H1 (cell line): ENCODE results near the gene FAM76A. TPM values are rescaled to one million over a fixed set of nuclear protein-coding genes. Genes with fewer than 3 reads are reported as not detected.

Experiments
- CTCF ChIA-PET: fragments of 300-600 bp; sonication (Branson Sonifier 250); formaldehyde crosslinking; loops from one replicate; lab custom pipeline; 2021; ENCODE audit not compliant: partially characterized antibody; lab: Charles Lee
- POLR2A ChIA-PET: fragments of 300-600 bp; sonication (Branson Sonifier 250); formaldehyde crosslinking; loops from one replicate; lab custom pipeline; 2021; ENCODE audit warnings: inconsistent platforms; ENCODE audit not compliant: partially characterized antibody; lab: Charles Lee
- DNase-seq, 2 experiments: peaks; one replicate each; pipeline versions ENCODE4 v3.0.0 to v3.0.0-alpha.2; 2010 to 2022; ENCODE audit warnings: low spot score in 2 of 2, low read depth in 1 of 2, mixed read lengths in 1 of 2
- FAIRE-seq: peaks from 2 replicates; lab custom pipeline; 2011; peaks lifted over from hg19 to GRCh38; lab: Jason Lieb, UNC
- H2AFZ ChIP-seq: 2 replicates; pipeline ENCODE4 v1.8.1; 2012; ENCODE audit warnings: low read length, inconsistent platforms
- H2AK5ac ChIP-seq: 2 replicates; pipeline ENCODE4 v1.6.1; 2013; ENCODE audit warnings: low read depth, low read length
- H2BK120ac ChIP-seq: replicated peaks from 2 replicates; pipeline ENCODE3; 2013; ENCODE audit warnings: low read depth, low read length, inconsistent platforms
- H2BK12ac ChIP-seq: 2 replicates; pipeline ENCODE4 v1.6.1; 2013; ENCODE audit warnings: low read depth, low read length
- H2BK15ac ChIP-seq: 2 replicates; pipeline ENCODE4 v1.6.1; 2013; ENCODE audit warnings: low read length
- H2BK20ac ChIP-seq: 2 replicates; pipeline ENCODE4 v1.6.1; 2013; ENCODE audit warnings: low read length
- H2BK5ac ChIP-seq: 2 replicates; pipeline ENCODE4 v1.6.1; 2013; ENCODE audit warnings: low read depth, low read length
- H3K14ac ChIP-seq: 2 replicates; pipeline ENCODE4 v1.6.1; 2013; ENCODE audit warnings: inconsistent platforms; ENCODE audit not compliant: insufficient read length
- H3K18ac ChIP-seq: 2 replicates; pipeline ENCODE4 v1.6.1; 2013; ENCODE audit warnings: low read length; ENCODE audit errors: extremely low read depth
- H3K23ac ChIP-seq: 2 replicates; pipeline ENCODE4 v1.6.1; 2013; ENCODE audit warnings: inconsistent platforms; ENCODE audit not compliant: insufficient read length
- H3K23me2 ChIP-seq: 2 replicates; pipeline ENCODE4 v1.6.1; 2013; ENCODE audit warnings: low read depth, low read length
- H3K27ac ChIP-seq: 2 replicates; pipeline ENCODE4 v1.6.1; 2011; ENCODE audit warnings: low read depth, low read length, inconsistent platforms
- H3K27me3 ChIP-seq, 4 experiments: replicated peaks in 1 of 4; 1 replicate in 1 of 4; 2 replicates in 3 of 4; pipeline versions ENCODE4 v1.6.1 to v1.8.1; 2011 to 2013; ENCODE audit warnings: low read length in 3 of 4, mild to moderate bottlenecking in 3 of 4, inconsistent platforms in 2 of 4, mixed read lengths in 2 of 4, moderate library complexity in 1 of 4; ENCODE audit not compliant: control insufficient read depth in 3 of 4, insufficient read depth in 3 of 4; ENCODE audit errors: extremely low read depth in 1 of 4
- H3K36me3 ChIP-seq, 4 experiments: 2 replicates each; pipeline versions ENCODE4 v1.6.1 to v1.8.1; 2011 to 2013; ENCODE audit warnings: mild to moderate bottlenecking in 4 of 4, low read length in 3 of 4, moderate library complexity in 2 of 4, control low read depth in 1 of 4, inconsistent platforms in 1 of 4; ENCODE audit not compliant: insufficient read depth in 4 of 4, control insufficient read depth in 2 of 4
- H3K4ac ChIP-seq: replicated peaks from 2 replicates; pipeline ENCODE3; 2013; ENCODE audit warnings: low read length, low read depth, mixed read lengths, inconsistent platforms; ENCODE audit not compliant: insufficient read length
- H3K4me1 ChIP-seq, 4 experiments: replicated peaks in 1 of 4; 1 replicate in 1 of 4; 2 replicates in 3 of 4; pipeline versions ENCODE4 v1.6.1 to v1.8.1; 2011 to 2013; ENCODE audit warnings: low read length in 3 of 4, inconsistent platforms in 2 of 4, mixed read lengths in 1 of 4; ENCODE audit not compliant: insufficient read depth in 4 of 4, control insufficient read depth in 3 of 4
- H3K4me2 ChIP-seq, 2 experiments: 2 replicates each; pipeline versions ENCODE4 v1.6.1 to v1.8.1; 2011 to 2013; ENCODE audit warnings: low read depth in 2 of 2, low read length in 2 of 2, control low read depth in 1 of 2, inconsistent platforms in 1 of 2, mild to moderate bottlenecking in 1 of 2; ENCODE audit not compliant: insufficient read depth in 1 of 2
- H3K4me3 ChIP-seq, 4 experiments: fragments of 200-600, 300-600 bp in 1 of 4; sonication (generic), shearing (Covaris generic), sonication (Bioruptor Twin) in 1 of 4; 2 replicates each; pipeline versions ENCODE4 v1.5.1 to v1.8.1; 2011 to 2016; ENCODE audit warnings: low read length in 4 of 4, low read depth in 3 of 4, control low read depth in 2 of 4, inconsistent platforms in 2 of 4, mild to moderate bottlenecking in 2 of 4, mixed read lengths in 1 of 4, moderate library complexity in 1 of 4; ENCODE audit not compliant: insufficient read depth in 2 of 4; ENCODE audit errors: extremely low read depth in 1 of 4
- H3K56ac ChIP-seq: replicated peaks from 2 replicates; pipeline ENCODE3; 2013; ENCODE audit warnings: low read depth, mild to moderate bottlenecking, mixed read lengths, low read length, inconsistent platforms; ENCODE audit not compliant: insufficient read length
- H3K79me1 ChIP-seq: 2 replicates; pipeline ENCODE4 v1.6.1; 2013; ENCODE audit warnings: low read depth, low read length, control low read depth
- H3K79me2 ChIP-seq, 2 experiments: 2 replicates each; pipeline versions ENCODE4 v1.6.1 to v1.8.1; 2012 to 2013; ENCODE audit warnings: low read length in 2 of 2, mild to moderate bottlenecking in 2 of 2, inconsistent platforms in 1 of 2; ENCODE audit not compliant: insufficient read depth in 2 of 2, control insufficient read depth in 1 of 2
- H3K9ac ChIP-seq, 4 experiments: replicated peaks in 1 of 4; 1 replicate in 1 of 4; 2 replicates in 3 of 4; pipeline versions ENCODE4 v1.6.1 to v1.8.1; 2011 to 2013; ENCODE audit warnings: low read depth in 3 of 4, low read length in 3 of 4, control low read depth in 2 of 4, mild to moderate bottlenecking in 2 of 4, moderate library complexity in 2 of 4, inconsistent platforms in 1 of 4; ENCODE audit errors: extremely low read depth in 1 of 4
- H3K9me3 ChIP-seq, 2 experiments: 2 replicates each; pipeline versions ENCODE4 v1.6.1 to v1.8.1; 2012 to 2013; ENCODE audit warnings: mild to moderate bottlenecking in 2 of 2, moderate library complexity in 2 of 2, control low read depth in 1 of 2, inconsistent platforms in 1 of 2, low read depth in 1 of 2, low read length in 1 of 2, mixed read lengths in 1 of 2; ENCODE audit not compliant: insufficient read depth in 2 of 2
- H4K20me1 ChIP-seq, 2 experiments: replicated peaks in 1 of 2; 2 replicates each; pipeline versions ENCODE3 to v1.8.1; 2011 to 2013; ENCODE audit warnings: inconsistent platforms in 2 of 2, low read length in 2 of 2, mild to moderate bottlenecking in 1 of 2; ENCODE audit not compliant: insufficient read depth in 2 of 2, control insufficient read depth in 1 of 2
- H4K5ac ChIP-seq: 2 replicates; pipeline ENCODE4 v1.6.1; 2013; ENCODE audit warnings: low read length, low read depth, mixed read lengths, inconsistent platforms; ENCODE audit not compliant: insufficient read length
- H4K8ac ChIP-seq: 2 replicates; pipeline ENCODE4 v1.8.0; 2013; ENCODE audit warnings: mild to moderate bottlenecking, moderate library complexity, low read length, inconsistent platforms; ENCODE audit not compliant: insufficient read depth; ENCODE audit errors: extremely low read depth
- H4K91ac ChIP-seq: replicated peaks from 2 replicates; pipeline ENCODE3; 2013; ENCODE audit warnings: low read length, mixed read lengths, inconsistent platforms; ENCODE audit not compliant: insufficient read length
- SP4 ChIP-seq: IDR thresholded peaks from 2 replicates; pipeline ENCODE4 v1.6.1; 2012; ENCODE audit warnings: low read length, inconsistent platforms
- WGBS, 2 experiments: shearing (Covaris generic) in 1 of 2; methylation state at CpG; one replicate each; pipeline versions ENCODE4 v1.1.6 to v1.1.7; 2013 to 2015; ENCODE audit warnings: low lambda C conversion rate in 2 of 2, mixed read lengths in 2 of 2, inconsistent platforms in 1 of 2, low coverage in 1 of 2, missing lambda C conversion rate in 1 of 2; ENCODE audit not compliant: insufficient replicate concordance in 2 of 2, insufficient coverage in 1 of 2, insufficient read length in 1 of 2; ENCODE audit errors: extremely low coverage in 1 of 2, missing lambda C conversion rate in 1 of 2; 5-methylcytosine and 5-hydroxymethylcytosine counted together
- polyA plus RNA-seq, 7 experiments: library from polyadenylated mRNA; depleted of rRNA in 3 of 7; stranded (reverse) in 5 of 7; unstranded in 2 of 7; fragments of >200 nt in 5 of 7; fragments of 200-250 nt in 2 of 7; gene quantifications; 1 replicate in 5 of 7; 2 replicates in 1 of 7; 4 replicates in 1 of 7; pipeline versions ENCODE4 v1.2.1 to v1.2.3, GENCODE V29; 2011 to 2013; ENCODE audit warnings: missing spikeins in 2 of 7, mixed read lengths in 2 of 7
- total RNA-seq: library from RNA; stranded (reverse); fragmentation: NEBNext Ultra II Directional; extraction: Animal tissue kit (Norgen Biotek cat#: 25700); gene quantifications from 2 replicates; pipeline ENCODE4 v1.2.1, GENCODE V29; 2021

FAM76A gene
- total and polyA plus RNA-seq, 2 of the 8 experiments (the other 6 are each of a cell fraction or from before 2014, with no cell fraction given): 3.4 to 16.2 TPM

DNA sequence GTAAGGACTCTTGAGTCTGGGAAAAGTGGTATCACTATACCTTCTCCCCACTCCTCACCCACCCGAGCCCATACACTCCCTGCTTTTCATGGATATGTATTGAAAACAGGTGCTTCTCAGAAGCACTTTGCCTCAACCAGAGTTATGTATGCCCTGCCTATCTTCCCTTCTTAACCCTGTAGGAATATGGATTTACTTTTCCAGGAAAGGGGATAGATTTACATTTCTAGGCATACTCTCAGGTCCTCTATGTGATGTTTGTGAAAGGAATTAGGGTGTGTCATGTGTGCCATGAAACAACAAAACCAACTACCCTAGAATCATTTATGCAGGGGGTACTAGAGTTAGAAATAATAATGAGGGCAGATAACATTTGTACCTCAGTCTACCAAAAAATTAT lies 36.3 kb downstream of the FAM76A start:
- Histone ChIP-seq H3K79me2 (no peaks in the 10 kb centered on the region), H3K23me2 (no peaks in the 10 kb centered on the region), H3K4ac (no peak overlapping the region), H2AK5ac (no peak overlapping the region), H3K36me3 (peaks cover 0 to 14% (median 5%) of the 10 kb centered on the region in 4 experiments; a peak in 4 of 8 replicates), H3K27me3 (no peaks in the 10 kb centered on the region), H4K5ac (no peak overlapping the region), H4K91ac (no peak overlapping the region), H4K8ac (no peak overlapping the region), H3K23ac (no peak overlapping the region), H3K9me3 (no peaks in the 10 kb centered on the region), H3K9ac (no peak overlapping the region), H3K14ac (no peak overlapping the region), H2BK12ac (no peak overlapping the region), H4K20me1 (no peaks in the 10 kb centered on the region), H2BK20ac (no peak overlapping the region), H3K4me3 (no peak overlapping the region), H2BK5ac (no peak overlapping the region), H3K79me1 (no peaks in the 10 kb centered on the region), H2BK120ac (no peak overlapping the region), H2AFZ (no peak overlapping the region), H3K18ac (no peak overlapping the region), H3K4me1 (no peaks in the 10 kb centered on the region), H2BK15ac (no peak overlapping the region), H3K4me2 (no peak overlapping the region), H3K56ac (no peak overlapping the region), H3K27ac (no peak overlapping the region)
- CTCF ChIA-PET: no interaction called here
- FAIRE-seq: no peak
- DNase-seq: no peak
- 95% methylated on average over 1 of the region's 1 CpG; no CpG with 5 or more reads in 1 of the 2 experiments for WGBS, 2 experiments
- TF ChIP-seq SP4: no peak
- POLR2A ChIA-PET: no interaction called here
